CD8-positive, alpha-beta memory T cell (primary cell): ENCODE measurements around the gene FOXE3. TPM values are rescaled to one million over a fixed set of nuclear protein-coding genes. Genes with fewer than 3 reads are reported as not detected.

Experiments used
- CTCF ChIA-PET: fragments of 350-600 bp; sonication (Branson Sonifier 250); formaldehyde crosslinking; loops from one replicate; lab custom pipeline; 2021; ENCODE audit warnings: antibody characterized with exemption; lab: Charles Lee
- POLR2A ChIA-PET: fragments of 350-600 bp; sonication (Branson Sonifier 250); formaldehyde crosslinking; loops from one replicate; lab custom pipeline; 2021; ENCODE audit warnings: antibody characterized with exemption; lab: Charles Lee
- DNase-seq, 5 donors: peaks; one replicate each; pipeline versions ENCODE4 v3.0.0 to v3.0.0-alpha.2; 2020 to 2022; ENCODE audit warnings: mixed read lengths in 1 of 5
- H3K27ac ChIP-seq: one replicate; pipeline ENCODE4 v1.7.0; 2013; ENCODE audit warnings: low read depth, mild to moderate bottlenecking, low read length, moderate library complexity
- H3K27me3 ChIP-seq: 2 replicates; pipeline ENCODE4 v1.7.0; 2013; ENCODE audit warnings: low read length, mild to moderate bottlenecking; ENCODE audit not compliant: insufficient read depth, poor library complexity, severe bottlenecking
- H3K36me3 ChIP-seq: 2 replicates; pipeline ENCODE4 v1.7.0; 2013; ENCODE audit warnings: mild to moderate bottlenecking, low read length, moderate library complexity; ENCODE audit not compliant: insufficient read depth
- H3K4me1 ChIP-seq: 2 replicates; pipeline ENCODE4 v1.7.0; 2013; ENCODE audit warnings: mild to moderate bottlenecking, low read length, moderate library complexity; ENCODE audit not compliant: insufficient read depth
- H3K4me3 ChIP-seq: 2 replicates; pipeline ENCODE4 v1.7.0; 2013; ENCODE audit warnings: mild to moderate bottlenecking, low read length
- H3K9me3 ChIP-seq: 2 replicates; pipeline ENCODE4 v1.7.0; 2013; ENCODE audit warnings: mild to moderate bottlenecking, low read length
- H3K27ac Mint-ChIP-seq, 8 donors: one replicate each; pipeline ENCODE4 v1.8.0; 2020 to 2021; ENCODE audit warnings: mixed read lengths in 8 of 8, mild to moderate bottlenecking in 6 of 8, inconsistent platforms in 3 of 8, moderate library complexity in 3 of 8
- H3K27me3 Mint-ChIP-seq, 2 donors: one replicate each; pipeline ENCODE4 v1.8.0; 2020 to 2021; ENCODE audit warnings: mixed read lengths in 2 of 2, mild to moderate bottlenecking in 1 of 2, moderate library complexity in 1 of 2
- H3K36me3 Mint-ChIP-seq, 3 donors: one replicate each; pipeline ENCODE4 v1.8.0; 2020 to 2021; ENCODE audit warnings: mixed read lengths in 3 of 3, inconsistent platforms in 1 of 3, mild to moderate bottlenecking in 1 of 3
- H3K4me1 Mint-ChIP-seq, 3 donors: one replicate each; pipeline ENCODE4 v1.8.0; 2020 to 2021; ENCODE audit warnings: mixed read lengths in 3 of 3, inconsistent platforms in 1 of 3, mild to moderate bottlenecking in 1 of 3
- H3K4me3 Mint-ChIP-seq, 7 donors: one replicate each; pipeline ENCODE4 v1.8.0; 2020 to 2021; ENCODE audit warnings: mixed read lengths in 7 of 7, mild to moderate bottlenecking in 6 of 7, moderate library complexity in 4 of 7, inconsistent platforms in 2 of 7
- H3K9me3 Mint-ChIP-seq, 5 donors: one replicate each; pipeline ENCODE4 v1.8.0; 2020 to 2022; ENCODE audit warnings: mixed read lengths in 5 of 5, mild to moderate bottlenecking in 3 of 5, moderate library complexity in 2 of 5, inconsistent platforms in 1 of 5
- polyA plus RNA-seq: library from polyadenylated mRNA; unstranded; fragments of 300-500 nt; fragmentation: Illumina TruSeq; gene quantifications from one replicate; pipeline ENCODE4 v1.2.3, GENCODE V29; 2021
- total RNA-seq, 2 experiments: library from RNA; stranded (reverse); gene quantifications; one replicate each; pipeline ENCODE4 v1.2.3, GENCODE V29; 2021

FOXE3 gene
- total and polyA plus RNA-seq, 3 experiments from 2014 or later = not detected

GRCh38 chr1:47385020-47385419 lies 31.1 kb upstream of the FOXE3 start:
- Mint-ChIP-seq H3K4me1 (peaks cover 0 to 4% (median 3%) of the 10 kb centered on the region in 3 donors), H3K27ac (peak overlapping the region in 1 of 8 donors; percentile 43), H3K27me3 (no peaks in the 10 kb centered on the region), H3K9me3 (no peaks in the 10 kb centered on the region), H3K4me3 (no peak overlapping the region), H3K36me3 (peaks cover 0 to 22% (median 4%) of the 10 kb centered on the region in 3 donors)
- H3K9me3 ChIP-seq = no peaks in the 10 kb centered on the region
- no peaks in the 10 kb centered on the region for H3K4me1 ChIP-seq
- H3K36me3 ChIP-seq = peaks cover 5% of the 10 kb centered on the region
- no peak overlapping the region for H3K4me3 ChIP-seq
- POLR2A ChIA-PET = no interaction called here
- no peak overlapping the region for H3K27ac ChIP-seq
- CTCF ChIA-PET = no interaction called here
- no peak for DNase-seq
- H3K27me3 ChIP-seq = no peaks in the 10 kb centered on the region

GRCh38 chr1:47386268-47386667 lies 29.8 kb upstream of the FOXE3 start:
- Histone ChIP-seq H3K27me3 (no peaks in the 10 kb centered on the region), H3K36me3 (peaks cover 5% of the 10 kb centered on the region), H3K9me3 (no peaks in the 10 kb centered on the region), H3K4me1 (no peaks in the 10 kb centered on the region), H3K27ac (no peak overlapping the region), H3K4me3 (no peak overlapping the region)
- Mint-ChIP-seq H3K9me3 (no peaks in the 10 kb centered on the region), H3K4me1 (peaks cover 0 to 4% (median 3%) of the 10 kb centered on the region in 3 donors), H3K27ac (no peak overlapping the region), H3K36me3 (peaks cover 0 to 13% (median 2%) of the 10 kb centered on the region in 3 donors), H3K4me3 (no peak overlapping the region), H3K27me3 (peaks cover 0 to 3% of the 10 kb centered on the region in 2 donors)
- POLR2A ChIA-PET = no interaction called here
- DNase-seq = no peak
- CTCF ChIA-PET = no interaction called here

GRCh38 chr1:47388030-47388890 lies 27.8 kb upstream of the FOXE3 start:
- Histone ChIP-seq H3K4me1 (no peaks in the 10 kb centered on the region), H3K27ac (no peak overlapping the region), H3K9me3 (no peaks in the 10 kb centered on the region), H3K4me3 (no peak overlapping the region), H3K27me3 (no peaks in the 10 kb centered on the region), H3K36me3 (no peaks in the 10 kb centered on the region)
- ChIA-PET POLR2A (no interaction called here), CTCF (interaction anchor here (0.9 to 2.7 kb wide), 5 partner anchors 49 to 338 kb away, joined by 3 to 9 read pairs (median 5); partner anchors contain the start of gene FOXD2)
- Mint-ChIP-seq H3K27me3 (peaks cover 0 to 3% of the 10 kb centered on the region in 2 donors), H3K4me1 (peaks cover 0 to 4% (median 3%) of the 10 kb centered on the region in 3 donors), H3K4me3 (no peak overlapping the region), H3K9me3 (no peaks in the 10 kb centered on the region), H3K36me3 (peaks cover 0 to 4% (median 0%) of the 10 kb centered on the region in 3 donors), H3K27ac (peak overlapping the region in 1 of 8 donors; percentile 49)
- DNase-seq = no peak

- Mint-ChIP-seq H3K4me1 (peaks cover 0 to 4% (median 3%) of the 10 kb centered on the region in 3 donors), H3K27ac (peak overlapping the region in 3 of 8 donors; percentile 49 to 63 (median 63))
These were observed 27.2 kb upstream of the FOXE3 start for GRCh38 chr1:47388891-47389238.

GRCh38 chr1:47389731-47390130 lies 26.4 kb upstream of the FOXE3 start:
- Histone ChIP-seq H3K36me3 (no peaks in the 10 kb centered on the region), H3K9me3 (no peaks in the 10 kb centered on the region), H3K4me1 (no peaks in the 10 kb centered on the region), H3K27ac (no peak overlapping the region), H3K4me3 (no peak overlapping the region), H3K27me3 (no peaks in the 10 kb centered on the region)
- peaks cover 0 to 4% (median 3%) of the 10 kb centered on the region in 3 donors for H3K4me1 Mint-ChIP-seq
- no peaks in the 10 kb centered on the region for H3K9me3 Mint-ChIP-seq
- ChIA-PET CTCF (interaction anchor here (1.0 to 2.7 kb wide), 4 partner anchors 8 to 336 kb away, joined by 4 to 9 read pairs (median 6); no protein-coding TSS in a partner anchor), POLR2A (no interaction called here)
- H3K27ac Mint-ChIP-seq = no peak overlapping the region
- H3K4me3 Mint-ChIP-seq = no peak overlapping the region
- DNase-seq = no peak
- H3K27me3 Mint-ChIP-seq = peaks cover 3 to 4% of the 10 kb centered on the region in 2 donors
- H3K36me3 Mint-ChIP-seq = no peaks in the 10 kb centered on the region

More at GRCh38 chr1:47388891-47389238, 27.2 kb upstream of the FOXE3 start:
- H3K27me3 Mint-ChIP-seq = peaks cover 0 to 3% of the 10 kb centered on the region in 2 donors
- H3K9me3 Mint-ChIP-seq = no peaks in the 10 kb centered on the region
- ChIA-PET CTCF (interaction anchor here (0.9 to 2.7 kb wide), 5 partner anchors 47 to 337 kb away, joined by 3 to 9 read pairs (median 4); partner anchors contain the start of gene FOXD2), POLR2A (no interaction called here)
- no peak overlapping the region for H3K4me3 Mint-ChIP-seq
- H3K36me3 Mint-ChIP-seq = peaks cover 0 to 2% (median 0%) of the 10 kb centered on the region in 3 donors
- Histone ChIP-seq H3K27ac (no peak overlapping the region), H3K4me3 (no peak overlapping the region), H3K9me3 (no peaks in the 10 kb centered on the region), H3K36me3 (no peaks in the 10 kb centered on the region), H3K4me1 (no peaks in the 10 kb centered on the region), H3K27me3 (no peaks in the 10 kb centered on the region)
- peak in 4 of 5 donors; percentile 1 to 7 (median 3) for DNase-seq

- peaks cover 4 to 6% of the 10 kb centered on the region in 2 donors for H3K27me3 Mint-ChIP-seq
- Histone ChIP-seq H3K4me1 (no peaks in the 10 kb centered on the region), H3K27ac (no peak overlapping the region), H3K36me3 (no peaks in the 10 kb centered on the region), H3K9me3 (no peaks in the 10 kb centered on the region), H3K27me3 (no peaks in the 10 kb centered on the region), H3K4me3 (no peak overlapping the region)
- H3K27ac Mint-ChIP-seq = no peak overlapping the region
- no peaks in the 10 kb centered on the region for H3K9me3 Mint-ChIP-seq
- H3K36me3 Mint-ChIP-seq = no peaks in the 10 kb centered on the region
- DNase-seq = no peak
- POLR2A ChIA-PET = no interaction called here
- CTCF ChIA-PET = interaction anchor here (2.7 kb wide), 1 partner anchor 319 kb away, joined by 9 read pairs; no protein-coding TSS in a partner anchor
- H3K4me3 Mint-ChIP-seq = no peak overlapping the region
- H3K4me1 Mint-ChIP-seq = peaks cover 0 to 4% (median 3%) of the 10 kb centered on the region in 3 donors
These were observed 25.2 kb upstream of the FOXE3 start for GRCh38 chr1:47390843-47391242.

GRCh38 chr1:47393141-47393540 lies 22.9 kb upstream of the FOXE3 start:
- H3K9me3 Mint-ChIP-seq = no peaks in the 10 kb centered on the region
- H3K36me3 Mint-ChIP-seq = no peaks in the 10 kb centered on the region
- CTCF ChIA-PET = interaction anchor here (1.1 kb wide), 1 partner anchor 25 kb away, joined by 3 read pairs; no protein-coding TSS in a partner anchor
- DNase-seq = no peak
- Histone ChIP-seq H3K9me3 (no peaks in the 10 kb centered on the region), H3K4me1 (no peaks in the 10 kb centered on the region), H3K27ac (no peak overlapping the region), H3K4me3 (no peak overlapping the region), H3K27me3 (no peaks in the 10 kb centered on the region), H3K36me3 (no peaks in the 10 kb centered on the region)
- H3K4me1 Mint-ChIP-seq = peaks cover 0 to 4% (median 3%) of the 10 kb centered on the region in 3 donors
- H3K4me3 Mint-ChIP-seq = no peak overlapping the region
- POLR2A ChIA-PET = no interaction called here
- peaks cover 9 to 11% of the 10 kb centered on the region in 2 donors for H3K27me3 Mint-ChIP-seq
- peak overlapping the region in 1 of 8 donors; percentile 20 for H3K27ac Mint-ChIP-seq

GRCh38 chr1:47395433-47395832 lies 20.7 kb upstream of the FOXE3 start:
- CTCF ChIA-PET = no interaction called here
- H3K4me3 Mint-ChIP-seq = no peak overlapping the region
- no peaks in the 10 kb centered on the region for H3K36me3 ChIP-seq
- H3K9me3 Mint-ChIP-seq = no peaks in the 10 kb centered on the region
- DNase-seq = no peak
- no peak overlapping the region for H3K27ac ChIP-seq
- POLR2A ChIA-PET = no interaction called here
- no peaks in the 10 kb centered on the region for H3K4me1 Mint-ChIP-seq
- no peaks in the 10 kb centered on the region for H3K27me3 ChIP-seq
- no peaks in the 10 kb centered on the region for H3K36me3 Mint-ChIP-seq
- no peaks in the 10 kb centered on the region for H3K9me3 ChIP-seq
- no peaks in the 10 kb centered on the region for H3K4me1 ChIP-seq
- no peak overlapping the region for H3K27ac Mint-ChIP-seq
- H3K27me3 Mint-ChIP-seq = peaks cover 11 to 23% of the 10 kb centered on the region in 2 donors
- H3K4me3 ChIP-seq = no peak overlapping the region
